Thoracic aorta (tissue), 2 donors: ENCODE measurements around the gene MESP1. TPM values are rescaled to one million over a fixed set of nuclear protein-coding genes. Genes with fewer than 3 reads are reported as not detected.

Source experiments
- ATAC-seq: fragments of 150-250 bp; one replicate; pipeline ENCODE4 v1.8.0; 2017; ENCODE audit warnings: low read depth; ENCODE audit not compliant: insufficient number of reproducible peaks, low FRiP score
- DNase-seq: peaks from one replicate; pipeline ENCODE4 v3.0.0-alpha.2; 2020; ENCODE audit warnings: low spot score
- H3K27ac ChIP-seq, 2 donors: fragments of 200-600 bp; sonication (generic); 1 replicate in 1 of 2; 2 replicates in 1 of 2; pipeline ENCODE4 v1.5.1; 2016; ENCODE audit warnings: mild to moderate bottlenecking in 2 of 2, moderate library complexity in 2 of 2
- H3K27me3 ChIP-seq: fragments of 200-600 bp; sonication (generic); replicated peaks from 2 replicates; pipeline ENCODE4 v1.6.0; 2016; ENCODE audit warnings: mild to moderate bottlenecking; ENCODE audit not compliant: insufficient read depth
- H3K36me3 ChIP-seq: fragments of 200-600 bp; sonication (generic); one replicate; pipeline ENCODE4 v1.5.1; 2016
- H3K4me1 ChIP-seq, 2 donors: fragments of 200-600 bp; sonication (generic); 1 replicate in 1 of 2; 2 replicates in 1 of 2; pipeline versions ENCODE4 v1.5.1 to v1.6.0; 2016; ENCODE audit warnings: low read depth in 2 of 2, mild to moderate bottlenecking in 1 of 2; ENCODE audit not compliant: control insufficient read depth in 1 of 2
- H3K4me3 ChIP-seq: fragments of 200-600 bp; sonication (generic); 2 replicates; pipeline ENCODE4 v1.5.1; 2016; ENCODE audit warnings: mild to moderate bottlenecking
- H3K9me3 ChIP-seq: fragments of 200-600 bp; sonication (generic); 2 replicates; pipeline ENCODE4 v1.5.1; 2016
- total RNA-seq, 2 donors: library from RNA; depleted of rRNA; stranded (reverse); fragments of >200 nt; gene quantifications; one replicate each; pipeline versions ENCODE4 v1.1.0 to v1.2.3, GENCODE V29; 2016
- TF ChIP-seq, protein P1 (sequence below): fragments of 200-600 bp; sonication (generic); IDR thresholded peaks from one replicate; pipeline ENCODE4 v1.5.1; 2019; ENCODE audit warnings: antibody characterized with exemption

Gene MESP1
- total RNA-seq, 2 donors from 2014 or later, result 0.95 TPM; not detected in 1

DNA sequence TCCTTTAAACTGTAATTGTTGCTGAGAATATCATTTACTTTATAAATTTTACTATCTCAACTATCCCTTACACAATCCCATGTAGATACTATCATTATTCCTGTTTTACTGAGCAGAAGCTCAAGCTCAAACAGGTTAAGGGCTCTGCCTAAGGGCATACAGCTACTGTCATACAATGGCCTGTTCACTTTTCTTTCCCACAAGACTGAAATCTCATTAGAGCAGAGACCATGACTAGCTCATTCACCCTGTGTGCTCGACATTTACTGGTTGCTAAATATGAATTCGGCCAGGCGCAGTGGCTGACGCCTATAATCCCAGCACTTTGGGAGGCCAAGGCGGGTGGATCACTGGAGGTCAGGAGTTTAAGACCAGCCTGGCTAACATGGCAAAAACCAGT, 23.4 kb upstream of the MESP1 start:
- H3K4me1 ChIP-seq, result peaks cover 4 to 7% of the 10 kb centered on the region in 2 donors
- TF ChIP-seq, protein P1, sequence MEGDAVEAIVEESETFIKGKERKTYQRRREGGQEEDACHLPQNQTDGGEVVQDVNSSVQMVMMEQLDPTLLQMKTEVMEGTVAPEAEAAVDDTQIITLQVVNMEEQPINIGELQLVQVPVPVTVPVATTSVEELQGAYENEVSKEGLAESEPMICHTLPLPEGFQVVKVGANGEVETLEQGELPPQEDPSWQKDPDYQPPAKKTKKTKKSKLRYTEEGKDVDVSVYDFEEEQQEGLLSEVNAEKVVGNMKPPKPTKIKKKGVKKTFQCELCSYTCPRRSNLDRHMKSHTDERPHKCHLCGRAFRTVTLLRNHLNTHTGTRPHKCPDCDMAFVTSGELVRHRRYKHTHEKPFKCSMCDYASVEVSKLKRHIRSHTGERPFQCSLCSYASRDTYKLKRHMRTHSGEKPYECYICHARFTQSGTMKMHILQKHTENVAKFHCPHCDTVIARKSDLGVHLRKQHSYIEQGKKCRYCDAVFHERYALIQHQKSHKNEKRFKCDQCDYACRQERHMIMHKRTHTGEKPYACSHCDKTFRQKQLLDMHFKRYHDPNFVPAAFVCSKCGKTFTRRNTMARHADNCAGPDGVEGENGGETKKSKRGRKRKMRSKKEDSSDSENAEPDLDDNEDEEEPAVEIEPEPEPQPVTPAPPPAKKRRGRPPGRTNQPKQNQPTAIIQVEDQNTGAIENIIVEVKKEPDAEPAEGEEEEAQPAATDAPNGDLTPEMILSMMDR, result no peak
- H3K27me3 ChIP-seq, result no peaks in the 10 kb centered on the region
- DNase-seq (no peak), ATAC-seq (no peak)
- H3K9me3 ChIP-seq, result no peaks in the 10 kb centered on the region
- no peak overlapping the region for H3K4me3 ChIP-seq
- H3K27ac ChIP-seq, result no peak overlapping the region
- H3K36me3 ChIP-seq, result no peaks in the 10 kb centered on the region

DNA sequence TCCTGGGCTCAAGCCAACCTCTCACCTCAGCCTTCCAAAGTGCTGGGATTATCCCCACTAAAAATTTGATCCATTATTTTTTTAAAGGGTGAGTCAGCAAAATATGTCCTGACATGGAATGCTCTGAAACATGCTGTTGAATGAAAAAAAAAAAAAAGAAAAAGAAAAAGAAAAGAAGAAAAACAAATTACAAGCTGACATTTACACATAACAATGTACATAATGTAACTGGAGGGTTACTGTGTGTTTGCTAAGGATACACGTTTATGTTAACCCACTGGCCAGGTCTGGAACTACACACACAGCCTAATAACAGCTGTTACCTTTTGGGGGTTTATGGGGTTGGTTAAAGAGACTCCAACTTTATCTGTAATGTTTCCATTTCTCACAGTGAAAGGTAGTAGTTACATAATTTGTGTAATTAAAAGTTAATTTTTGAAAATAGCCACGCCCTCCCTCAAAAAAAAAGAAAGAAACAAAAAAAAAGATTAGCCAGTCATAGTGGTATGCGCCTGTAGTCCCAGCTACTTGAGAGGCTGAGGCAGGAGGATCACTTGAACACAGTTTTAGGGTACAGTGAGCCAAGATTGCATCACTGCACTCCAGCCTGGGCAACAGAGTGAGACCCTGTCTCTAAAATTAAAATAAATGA, 22.0 kb upstream of the MESP1 start:
- DNase-seq, result no peak
- no peaks in the 10 kb centered on the region for H3K27me3 ChIP-seq
- TF ChIP-seq, protein P1, result no peak
- no peak for ATAC-seq
- no peaks in the 10 kb centered on the region for H3K36me3 ChIP-seq
- peaks cover 4 to 7% of the 10 kb centered on the region in 2 donors for H3K4me1 ChIP-seq
- no peaks in the 10 kb centered on the region for H3K9me3 ChIP-seq
- H3K4me3 ChIP-seq, result no peak overlapping the region
- no peak overlapping the region for H3K27ac ChIP-seq

DNA sequence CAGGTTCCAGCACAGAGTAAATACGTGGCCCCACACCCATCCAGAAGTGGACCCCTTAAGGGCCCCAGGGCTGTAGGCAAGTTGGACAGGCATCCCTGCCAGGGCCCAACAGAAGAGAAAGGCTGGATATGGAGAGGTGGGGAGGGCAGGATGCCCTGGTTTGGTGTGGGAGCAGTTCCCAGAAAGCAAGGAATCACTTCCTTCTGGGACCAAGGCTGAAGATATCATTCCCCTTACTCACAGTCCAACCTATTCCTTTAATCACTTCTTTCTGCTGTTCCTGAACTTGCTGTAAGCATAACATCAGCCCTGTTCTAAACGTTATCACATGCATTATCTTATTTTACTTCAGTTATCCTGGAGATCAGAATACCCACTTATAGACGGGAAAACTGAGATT, 19.0 kb upstream of the MESP1 start:
- ATAC-seq, result no peak
- Histone ChIP-seq H3K4me3 (no peak overlapping the region), H3K36me3 (no peaks in the 10 kb centered on the region), H3K27me3 (no peaks in the 10 kb centered on the region), H3K4me1 (no peaks in the 10 kb centered on the region), H3K27ac (no peak overlapping the region), H3K9me3 (no peaks in the 10 kb centered on the region)
- TF ChIP-seq, protein P1, result no peak
- DNase-seq, result no peak

DNA sequence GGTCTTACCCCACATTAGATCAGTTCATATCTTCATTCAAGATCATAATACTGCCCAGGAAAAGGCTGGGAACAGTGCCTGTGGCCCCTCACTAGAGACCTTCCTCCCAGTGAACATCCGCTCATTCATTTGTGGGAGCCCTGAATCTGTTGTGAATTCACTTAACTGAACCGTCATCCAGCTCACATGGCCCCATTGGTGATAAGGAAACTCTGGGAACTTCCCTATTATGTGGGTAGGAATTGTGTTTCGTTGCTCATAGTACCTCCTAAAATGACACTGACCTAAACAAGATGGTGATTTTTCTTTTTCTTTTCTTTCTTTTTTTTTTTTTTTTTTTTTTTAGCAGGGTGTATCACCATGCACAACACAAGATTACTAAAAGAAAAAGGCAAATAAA, 18.3 kb upstream of the MESP1 start:
- no peak overlapping the region for H3K4me3 ChIP-seq
- no peaks in the 10 kb centered on the region for H3K4me1 ChIP-seq
- H3K36me3 ChIP-seq, result no peaks in the 10 kb centered on the region
- TF ChIP-seq, protein P1, result no peak
- no peak overlapping the region for H3K27ac ChIP-seq
- H3K27me3 ChIP-seq, result no peaks in the 10 kb centered on the region
- H3K9me3 ChIP-seq, result no peaks in the 10 kb centered on the region
- DNase-seq (no peak), ATAC-seq (no peak)

- H3K9me3 ChIP-seq, result no peaks in the 10 kb centered on the region
- H3K27me3 ChIP-seq, result no peaks in the 10 kb centered on the region
- no peak for ATAC-seq
- DNase-seq, result no peak
- TF ChIP-seq, protein P1, result no peak
- H3K36me3 ChIP-seq, result no peaks in the 10 kb centered on the region
- H3K4me3 ChIP-seq, result no peak overlapping the region
- no peaks in the 10 kb centered on the region for H3K4me1 ChIP-seq
- H3K27ac ChIP-seq, result no peak overlapping the region
Measured at GRCh38 chr15:89768071-89768500, 17.0 kb upstream of the MESP1 start.
